Psoas muscle (tissue), 8 donors: ENCODE data around the gene USE1. TPM values are rescaled to one million over a fixed set of nuclear protein-coding genes. Genes with fewer than 3 reads are reported as not detected.

ENCODE experiments used
- ATAC-seq, 4 donors: fragments of 200-7000 bp; cut with Tn5 transposase; one replicate each; pipeline ENCODE4 v1.9.1; 2020; ENCODE audit warnings: moderate library complexity in 3 of 4, mild to moderate bottlenecking in 2 of 4
- DNase-seq, 2 donors: peaks; one replicate each; pipeline ENCODE4 v3.0.0-alpha.2; 2020
- H3K27ac ChIP-seq: fragments of 200-600 bp; one replicate; pipeline ENCODE4 v1.8.0; 2022
- H3K27me3 ChIP-seq, 3 donors: fragments of 200-600 bp in 1 of 3; one replicate each; pipeline versions ENCODE4 v1.6.1 to v1.8.0; 2013 to 2022; ENCODE audit warnings: low read length in 2 of 3, mild to moderate bottlenecking in 2 of 3, moderate library complexity in 1 of 3; ENCODE audit not compliant: insufficient read depth in 3 of 3
- H3K36me3 ChIP-seq, 2 donors: fragments of 200-600 bp in 1 of 2; one replicate each; pipeline versions ENCODE4 v1.6.1 to v1.8.0; 2013 to 2022; ENCODE audit warnings: low read depth in 1 of 2, mild to moderate bottlenecking in 1 of 2, moderate library complexity in 1 of 2; ENCODE audit not compliant: insufficient read depth in 1 of 2
- H3K4me1 ChIP-seq: fragments of 200-600 bp; one replicate; pipeline ENCODE4 v1.8.0; 2022
- H3K4me3 ChIP-seq: fragments of 200-600 bp; one replicate; pipeline ENCODE4 v1.8.0; 2022; ENCODE audit warnings: mild to moderate bottlenecking
- H3K9me3 ChIP-seq: fragments of 200-600 bp; one replicate; pipeline ENCODE4 v1.8.0; 2022
- WGBS, 3 donors: extraction: QIAGEN DNeasy Blood & Tissue Kit; methylation state at CpG; one replicate each; pipeline versions ENCODE4 v1.1.6 to v1.1.7; 2013; 5-methylcytosine and 5-hydroxymethylcytosine counted together
- intact Hi-C, 2 donors: fragments of 100-400 bp; cut with DNase I; formaldehyde crosslinking; loops; one replicate each; pipeline versions ENCODE4 v1.11.0 to v1.14.2; 2022
- polyA plus RNA-seq, 3 donors: library from polyadenylated mRNA; stranded (reverse); fragments of 200-250 nt; gene quantifications; one replicate each; pipeline ENCODE4 v1.2.3, GENCODE V29; 2013
- total RNA-seq, 4 donors: library from RNA; stranded (reverse); fragmentation: NEBNext Ultra II Directional in 2 of 4; extraction: Animal tissue kit (Norgen Biotek cat#: 25700) in 2 of 4; gene quantifications; one replicate each; pipeline versions ENCODE4 v1.2.1 to v1.2.4, GENCODE V29; 2021 to 2023
- TF ChIP-seq, protein P1 (sequence below): fragments of 200-600 bp; IDR thresholded peaks from one replicate; pipeline ENCODE4 v1.8.0; 2022; ENCODE audit warnings: antibody characterized with exemption
- donor health status: healthy with polysubstance abuse.
- donor health status: DM: no; HTN: no; CAD: no; lungs with moderate emphysema.
- donor health status: Bipolar disorder and iron deficiency.
- donor health status: healthy.
- donor health status: DM: yes; HTN: yes; CAD: no.
- donor health status: DM: no; HTN: no; CAD: no.
- donor health status: DM: no; HTN: no; CAD: no.
- donor health status: DM: yes; HTN: yes; CAD: no.

The USE1 gene
- total and polyA plus RNA-seq, 7 donors: 25.5 to 83.0 (median 41.2) TPM

DNA sequence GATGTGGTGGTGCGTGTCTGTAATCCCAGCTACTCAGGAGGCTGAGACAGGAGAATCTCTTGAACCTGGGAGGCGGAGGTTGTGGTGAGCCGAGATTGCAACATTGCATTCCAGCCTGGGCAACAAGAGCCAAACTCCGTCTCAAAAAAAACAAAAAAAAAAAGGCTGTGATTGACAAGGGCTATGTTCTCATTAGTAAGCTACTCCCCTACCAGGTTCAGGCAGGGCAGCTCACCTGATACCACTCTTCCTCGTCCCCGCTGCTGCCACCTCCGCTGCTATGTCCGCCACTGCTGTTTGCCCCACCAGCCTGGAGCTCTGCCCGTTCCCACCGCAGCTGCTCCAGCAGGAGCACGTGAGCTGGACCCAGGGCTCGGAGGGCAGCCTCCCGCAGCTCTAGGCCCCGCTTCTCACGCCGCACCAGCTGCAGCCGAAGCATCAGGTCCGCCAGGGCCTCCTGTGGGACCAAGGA lies 40.0 kb downstream of the USE1 start:
- DNase-seq (no peak), ATAC-seq (no peak)
- 32 to 44% (median 34%) methylated on average over 18 of the region's 18 CpGs for WGBS, 3 donors
- Histone ChIP-seq H3K4me3 (no peak overlapping the region), H3K9me3 (no peaks in the 10 kb centered on the region), H3K27ac (no peak overlapping the region), H3K36me3 (no peaks in the 10 kb centered on the region), H3K4me1 (no peaks in the 10 kb centered on the region), H3K27me3 (peaks cover 0 to 3% (median 0%) of the 10 kb centered on the region in 3 donors)
- intact Hi-C loops: no loop called here
- TF ChIP-seq, protein P1, sequence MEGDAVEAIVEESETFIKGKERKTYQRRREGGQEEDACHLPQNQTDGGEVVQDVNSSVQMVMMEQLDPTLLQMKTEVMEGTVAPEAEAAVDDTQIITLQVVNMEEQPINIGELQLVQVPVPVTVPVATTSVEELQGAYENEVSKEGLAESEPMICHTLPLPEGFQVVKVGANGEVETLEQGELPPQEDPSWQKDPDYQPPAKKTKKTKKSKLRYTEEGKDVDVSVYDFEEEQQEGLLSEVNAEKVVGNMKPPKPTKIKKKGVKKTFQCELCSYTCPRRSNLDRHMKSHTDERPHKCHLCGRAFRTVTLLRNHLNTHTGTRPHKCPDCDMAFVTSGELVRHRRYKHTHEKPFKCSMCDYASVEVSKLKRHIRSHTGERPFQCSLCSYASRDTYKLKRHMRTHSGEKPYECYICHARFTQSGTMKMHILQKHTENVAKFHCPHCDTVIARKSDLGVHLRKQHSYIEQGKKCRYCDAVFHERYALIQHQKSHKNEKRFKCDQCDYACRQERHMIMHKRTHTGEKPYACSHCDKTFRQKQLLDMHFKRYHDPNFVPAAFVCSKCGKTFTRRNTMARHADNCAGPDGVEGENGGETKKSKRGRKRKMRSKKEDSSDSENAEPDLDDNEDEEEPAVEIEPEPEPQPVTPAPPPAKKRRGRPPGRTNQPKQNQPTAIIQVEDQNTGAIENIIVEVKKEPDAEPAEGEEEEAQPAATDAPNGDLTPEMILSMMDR: no peak

- TF ChIP-seq, protein P1: no peak
- Histone ChIP-seq H3K36me3 (no peaks in the 10 kb centered on the region), H3K9me3 (no peaks in the 10 kb centered on the region), H3K27me3 (peaks cover 0 to 3% (median 0%) of the 10 kb centered on the region in 3 donors), H3K27ac (no peak overlapping the region), H3K4me1 (no peaks in the 10 kb centered on the region), H3K4me3 (no peak overlapping the region)
- no peak for DNase-seq
- 84 to 92% (median 84%) methylated on average over 3 of the region's 3 CpGs for WGBS, 3 donors
- intact Hi-C loops: no loop called here
- ATAC-seq: no peak
Measured at GRCh38 chr19:17256130-17256529, 41.0 kb downstream of the USE1 start.

- Histone ChIP-seq H3K4me3 (no peak overlapping the region), H3K27me3 (peaks cover 0 to 3% (median 0%) of the 10 kb centered on the region in 3 donors), H3K36me3 (no peaks in the 10 kb centered on the region), H3K9me3 (no peaks in the 10 kb centered on the region), H3K27ac (no peak overlapping the region), H3K4me1 (no peaks in the 10 kb centered on the region)
- WGBS, 3 donors: 88 to 92% (median 92%) methylated on average over 9 of the region's 9 CpGs
- DNase-seq (no peak), ATAC-seq (no peak)
- intact Hi-C loops: no loop called here
- TF ChIP-seq, protein P1: no peak
Measured at GRCh38 chr19:17259118-17259780, 44.1 kb downstream of the USE1 start.

GRCh38 chr19:17259934-17260333 lies 44.8 kb downstream of the USE1 start:
- no peak for ATAC-seq
- Histone ChIP-seq H3K9me3 (no peaks in the 10 kb centered on the region), H3K27me3 (no peaks in the 10 kb centered on the region), H3K27ac (no peak overlapping the region), H3K36me3 (no peaks in the 10 kb centered on the region), H3K4me1 (no peaks in the 10 kb centered on the region), H3K4me3 (no peak overlapping the region)
- WGBS, 3 donors: 59 to 69% (median 67%) methylated on average over 1 of the region's 1 CpG
- no peak for DNase-seq
- intact Hi-C loops: no loop called here
- TF ChIP-seq, protein P1: no peak
